GM19397 (cell line): ENCODE measurements around the gene GPR35.
"Not testable (repeated sequence)": the region's sequence is repeated elsewhere in the genome, so short reads cannot be mapped to it uniquely, and the experiment has no call there.

Experiments
- ATAC-seq: cut with Tn5 transposase; IDR thresholded peaks from one replicate; pipeline ENCODE4 v1.9.1; 2021; ENCODE audit warnings: mild to moderate bottlenecking, moderate library complexity; ENCODE audit not compliant: unreplicated experiment

Gene GPR35

DNA sequence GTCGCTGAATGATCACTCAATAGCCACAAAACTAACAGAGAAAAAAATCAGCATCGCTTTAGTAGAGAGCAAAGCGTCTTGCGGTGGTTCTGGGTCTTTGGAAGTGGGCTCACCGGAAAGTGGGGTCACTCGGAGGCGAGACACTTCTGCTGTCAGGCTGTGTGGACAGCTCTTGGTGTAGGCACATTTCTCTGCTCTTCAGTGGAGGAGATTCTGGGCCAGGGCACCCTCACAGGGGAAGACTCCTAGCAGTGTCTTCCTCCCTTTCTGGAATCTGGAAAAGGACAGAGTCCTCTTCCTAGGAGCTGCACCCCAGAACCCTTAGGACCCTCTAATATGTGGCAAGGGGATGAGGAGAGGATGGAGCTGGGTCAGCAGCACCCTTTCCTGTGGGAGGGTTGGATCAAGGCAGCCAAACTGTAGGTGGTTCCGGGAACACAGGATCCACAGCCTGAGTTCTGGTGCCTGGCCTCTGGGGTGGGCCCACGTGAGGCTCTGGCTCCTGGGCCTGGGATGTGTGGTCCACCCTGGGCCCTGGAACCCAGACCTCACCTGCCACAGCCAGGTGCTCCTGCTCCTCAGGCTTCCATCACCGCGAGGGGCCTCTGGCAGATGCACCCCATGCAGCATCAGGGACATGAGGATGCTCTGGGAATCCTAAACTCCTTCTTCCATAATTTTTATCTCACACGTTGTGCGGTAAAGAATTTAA, 25.1 kb downstream of the GPR35 start:
- ATAC-seq = no peak

DNA sequence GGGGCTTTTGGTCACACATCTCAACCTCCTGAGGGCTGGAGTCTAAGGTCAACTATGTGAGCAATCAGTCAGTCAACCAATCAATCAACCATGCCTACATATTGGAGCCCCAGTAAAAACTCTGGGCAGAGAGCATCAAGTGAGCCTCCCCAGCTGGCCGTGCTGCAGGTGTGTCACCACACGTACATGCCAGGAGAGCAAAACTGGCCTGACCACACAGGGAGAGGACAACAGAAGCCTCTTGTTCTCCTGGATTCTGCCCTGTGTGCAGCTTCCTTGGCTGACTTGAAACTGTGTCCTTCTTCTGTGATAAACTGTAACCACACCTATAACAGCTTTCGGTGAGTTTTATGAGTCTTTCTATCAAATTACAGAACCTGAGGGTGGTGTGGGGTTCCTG, 25.9 kb downstream of the GPR35 start:
- ATAC-seq = no peak

DNA sequence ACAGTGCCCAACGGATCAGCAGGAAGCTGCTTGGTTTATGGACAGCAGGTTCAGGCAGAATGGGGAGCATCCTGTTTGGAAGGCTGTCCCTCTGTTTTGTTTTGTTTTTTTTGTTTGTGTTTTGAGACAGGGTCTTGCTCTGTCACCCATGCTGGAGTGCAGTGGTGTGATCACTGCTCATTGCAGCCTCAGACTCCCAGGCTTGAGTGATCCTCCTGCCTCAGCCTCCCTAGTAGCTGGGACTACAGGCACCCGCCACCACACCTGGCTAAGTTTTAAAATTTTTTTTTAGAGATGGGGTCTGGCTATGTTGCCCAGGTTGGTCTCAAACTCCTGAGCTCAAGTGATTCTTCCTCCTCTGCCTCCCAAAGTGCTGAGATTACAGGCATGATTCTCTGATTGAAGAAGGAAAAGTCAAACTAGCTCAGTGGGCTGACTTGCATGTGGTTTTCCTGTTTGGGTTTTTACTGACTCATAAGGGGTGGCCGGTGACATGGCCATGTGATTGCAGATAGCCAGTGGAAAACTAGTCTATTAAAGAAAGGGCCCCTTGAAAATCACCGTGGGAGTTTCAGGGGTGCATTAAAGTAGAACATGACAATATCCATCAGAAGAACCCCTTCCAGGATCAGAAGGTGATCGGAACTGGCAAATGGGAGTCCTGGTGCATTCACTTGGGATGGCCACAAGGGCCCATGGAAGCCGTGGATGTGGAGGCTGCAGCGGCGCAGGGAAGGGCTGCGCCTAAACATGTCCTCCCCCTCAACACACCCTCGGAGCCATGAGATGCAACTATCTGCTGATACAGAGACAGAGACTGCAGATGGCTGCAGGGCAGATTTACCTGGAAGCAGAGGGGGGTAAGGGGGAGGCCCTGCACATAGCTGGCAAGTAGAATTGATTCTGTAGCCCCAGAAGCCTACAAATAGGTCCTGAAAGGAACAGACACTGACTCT, 30.9 kb downstream of the GPR35 start:
- no peak for ATAC-seq

DNA sequence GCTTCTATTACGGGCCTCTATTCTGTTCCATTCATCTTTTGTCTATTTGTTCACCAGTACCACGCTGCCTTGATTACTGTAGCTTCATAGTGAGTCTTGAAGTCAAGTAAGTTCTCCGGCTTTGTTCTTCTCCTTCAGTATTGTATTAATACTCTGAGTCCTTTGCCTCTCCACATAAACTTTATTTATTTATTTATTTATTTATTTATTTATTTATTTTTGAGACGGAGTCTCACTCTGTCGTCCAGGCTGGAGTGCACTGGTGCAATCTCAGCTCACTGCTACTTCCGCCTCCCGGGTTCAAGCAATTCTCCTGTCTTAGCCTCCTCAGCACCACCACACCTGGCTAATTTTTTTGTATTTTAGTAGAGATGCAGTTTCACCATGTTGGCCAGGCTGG, 34.6 kb downstream of the GPR35 start:
- not testable (repeated sequence) for ATAC-seq

DNA sequence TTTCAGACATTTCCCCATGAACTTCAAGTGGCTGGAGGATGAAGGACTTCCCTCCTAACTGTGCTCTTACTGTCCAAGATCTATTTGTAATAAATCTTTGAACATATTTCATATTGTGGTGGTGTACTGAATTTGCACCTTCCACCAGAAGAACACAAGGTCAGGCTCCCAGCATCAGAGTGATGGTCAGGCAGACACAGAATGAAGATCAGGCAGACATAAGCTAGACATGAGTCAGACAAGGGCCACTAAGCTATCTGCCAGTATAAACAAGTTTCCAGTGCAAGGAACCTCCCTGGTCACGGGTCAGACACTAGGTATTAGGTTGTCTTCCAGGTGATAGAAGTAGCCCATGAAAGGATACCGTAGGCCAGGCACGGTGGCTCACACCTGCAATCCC, 37.4 kb downstream of the GPR35 start:
- no peak for ATAC-seq

DNA sequence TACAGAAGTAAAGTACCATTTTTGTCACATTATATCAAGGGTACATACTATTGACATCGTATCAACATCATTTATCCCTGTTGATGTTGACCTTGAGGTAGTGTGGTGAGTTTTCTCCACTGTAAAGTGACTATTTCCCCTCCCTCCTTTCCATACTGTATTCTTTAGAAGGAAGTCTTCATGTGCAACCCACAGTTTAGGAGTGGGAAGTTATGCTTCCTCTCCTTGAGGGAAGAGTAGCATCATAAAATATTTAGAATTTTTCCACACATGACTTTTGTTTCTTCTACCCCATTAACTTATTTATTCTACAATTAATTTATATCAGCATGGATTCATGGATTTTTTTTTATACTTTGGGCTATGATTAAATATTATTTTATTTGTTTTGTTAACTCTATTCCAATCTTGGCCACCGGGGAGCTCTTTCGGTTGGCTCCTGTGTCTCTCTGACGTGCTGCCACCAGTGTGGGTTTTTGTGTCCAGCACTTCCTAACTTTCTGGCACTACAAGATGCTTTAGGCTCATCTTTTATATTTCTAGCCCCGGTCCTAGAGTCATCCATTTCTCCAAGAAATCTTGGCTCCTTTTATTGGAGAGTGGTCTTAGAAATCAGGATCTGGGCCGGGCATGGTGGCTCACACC, 38.4 kb downstream of the GPR35 start:
- ATAC-seq = no peak

DNA sequence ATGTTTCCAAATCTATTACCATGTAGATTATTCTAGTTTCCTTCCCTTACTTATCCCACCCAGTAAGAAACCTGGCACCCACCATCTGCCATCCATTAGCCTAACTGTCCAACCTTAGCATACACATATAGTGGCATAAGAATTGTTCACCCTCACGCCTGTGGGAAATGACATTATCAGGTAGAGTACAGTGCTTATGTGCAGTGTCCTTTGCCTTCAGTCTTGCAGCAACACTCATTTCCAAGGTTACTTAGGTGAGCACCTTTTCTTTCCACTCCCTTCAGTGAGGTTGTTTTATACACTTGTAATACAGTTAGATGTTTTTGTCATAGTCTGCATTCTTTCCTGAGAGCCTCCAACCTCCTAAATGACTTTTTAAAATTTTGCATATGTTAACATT, 39.3 kb downstream of the GPR35 start:
- no peak for ATAC-seq

DNA sequence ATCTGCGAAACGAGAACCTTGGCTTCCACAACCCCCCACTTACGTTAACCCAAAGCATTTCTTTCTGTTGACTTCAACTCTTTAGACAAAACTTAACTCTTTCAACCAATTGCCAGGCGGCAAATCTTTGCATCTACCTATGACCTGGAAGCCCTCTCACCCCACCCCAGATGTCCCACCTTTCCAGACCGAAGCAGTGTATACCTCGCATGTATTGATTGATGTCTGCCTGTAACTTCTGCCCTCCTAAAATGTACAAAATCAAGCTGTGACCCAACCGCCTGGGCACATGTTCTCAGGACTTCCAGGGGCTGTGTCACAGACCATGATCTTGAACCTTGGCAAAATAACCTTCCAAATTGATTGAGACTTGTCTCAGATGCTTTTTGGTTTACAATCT, 45.1 kb downstream of the GPR35 start:
- ATAC-seq = no peak

DNA sequence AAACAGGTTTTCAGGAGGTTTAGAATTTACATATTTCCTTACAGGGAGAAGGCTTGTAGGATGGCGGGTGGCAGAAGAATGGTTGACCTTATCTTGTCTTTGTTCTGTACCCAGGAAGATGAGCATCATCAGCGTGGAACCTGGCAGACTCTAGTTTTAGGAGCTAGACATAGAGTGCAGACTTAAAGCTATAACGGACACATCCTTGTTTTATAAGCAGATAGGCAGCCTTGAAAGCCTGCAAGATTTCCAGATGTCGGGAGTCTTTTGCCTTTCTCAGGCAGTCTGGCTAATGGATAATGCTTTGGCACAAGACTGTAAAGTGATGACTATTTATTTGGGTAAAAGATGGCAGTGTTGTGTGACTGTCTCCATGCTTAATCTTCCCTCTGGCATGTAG, 45.7 kb downstream of the GPR35 start:
- ATAC-seq = no peak

DNA sequence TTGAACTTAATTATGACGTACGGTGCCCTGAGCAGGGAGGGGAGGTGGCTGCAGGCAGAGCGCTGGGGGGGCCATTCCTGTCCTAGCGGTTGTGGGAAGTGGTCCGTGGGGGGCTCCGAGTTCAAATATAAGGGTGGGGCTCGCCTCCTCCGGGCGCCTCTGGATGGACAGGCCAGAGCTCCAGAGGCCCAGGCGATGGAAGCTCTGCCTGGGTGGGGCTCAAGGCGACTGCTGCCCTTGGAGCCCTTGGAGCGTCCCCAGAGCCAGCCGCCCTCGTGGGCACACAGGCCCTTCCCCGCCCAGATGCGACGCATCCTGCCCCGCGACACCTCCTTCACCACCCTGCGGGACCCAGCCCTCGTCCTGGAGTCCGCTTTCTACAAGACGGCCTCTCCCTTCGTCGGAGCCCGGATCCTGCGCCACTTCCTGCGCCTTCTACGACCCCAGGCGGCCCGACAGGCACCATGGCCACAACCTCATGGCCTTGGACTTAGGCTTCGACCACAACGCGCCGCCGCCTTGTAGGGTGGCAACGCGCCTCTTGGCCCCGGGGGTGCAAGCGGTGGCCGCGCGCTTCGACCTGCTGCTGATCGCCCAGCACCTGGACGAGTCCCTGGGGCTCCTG, 46.9 kb downstream of the GPR35 start:
- no peak for ATAC-seq

DNA sequence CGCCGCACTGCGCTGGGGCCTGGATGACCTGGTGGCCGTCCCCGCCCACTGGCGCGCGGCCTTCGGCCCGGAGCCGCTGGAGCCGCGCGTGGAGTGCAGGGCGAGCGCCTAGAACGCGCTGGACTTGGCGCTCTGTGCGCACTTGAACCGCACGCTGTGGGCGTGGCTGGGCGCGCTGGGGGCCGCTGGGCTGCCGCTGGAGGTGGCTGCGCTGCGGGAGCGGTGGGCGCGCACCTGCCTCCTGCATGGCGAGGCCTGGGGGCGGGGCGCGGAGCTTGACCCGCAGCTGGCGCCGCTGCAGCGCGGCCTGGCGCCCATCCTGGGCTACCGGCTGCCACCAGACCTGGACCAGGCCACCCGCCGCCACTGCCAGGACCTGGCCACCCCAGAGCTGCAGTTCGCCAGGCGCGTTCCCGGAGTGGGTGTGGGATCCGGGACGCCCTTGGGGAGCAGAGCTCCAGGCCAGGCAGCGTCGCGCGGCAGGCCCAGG, 47.5 kb downstream of the GPR35 start:
- no peak for ATAC-seq

DNA sequence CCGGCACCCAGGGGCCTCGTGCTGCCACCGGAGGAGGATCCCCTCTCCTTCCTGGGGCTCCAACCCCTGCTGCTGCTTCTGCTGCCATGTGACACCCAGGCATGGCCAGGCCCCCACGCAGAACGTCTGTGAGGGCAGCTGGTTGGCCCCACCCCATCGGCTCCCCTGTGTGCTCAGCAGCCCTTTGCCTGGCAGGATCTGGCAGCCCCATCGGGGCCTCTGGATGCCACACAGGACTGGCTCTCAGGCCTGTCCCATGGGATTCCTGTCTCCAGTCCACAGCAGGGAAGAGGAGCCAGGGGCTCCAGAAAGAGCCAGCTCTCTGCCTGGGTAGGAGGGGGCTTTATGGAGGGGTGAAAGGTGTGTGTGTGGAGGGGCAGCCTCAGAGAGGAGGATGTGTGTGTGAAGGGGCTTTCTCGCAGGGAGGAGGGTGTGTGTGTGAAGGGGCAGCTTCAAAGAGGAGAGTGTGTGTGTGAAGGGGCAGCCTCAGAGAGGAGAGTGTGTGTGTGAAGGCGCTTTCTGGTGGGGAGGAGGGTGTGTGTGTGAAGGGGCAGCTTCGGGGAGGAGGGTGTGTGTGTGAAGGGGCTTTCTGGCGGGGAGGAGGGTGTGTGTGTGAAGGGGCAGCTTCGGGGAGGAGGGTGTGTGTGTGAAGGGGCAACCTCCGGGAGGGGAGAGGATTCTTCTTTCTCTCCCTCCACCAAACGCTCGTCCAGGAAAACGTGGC, 49.3 kb downstream of the GPR35 start:
- not testable (repeated sequence) for ATAC-seq

DNA sequence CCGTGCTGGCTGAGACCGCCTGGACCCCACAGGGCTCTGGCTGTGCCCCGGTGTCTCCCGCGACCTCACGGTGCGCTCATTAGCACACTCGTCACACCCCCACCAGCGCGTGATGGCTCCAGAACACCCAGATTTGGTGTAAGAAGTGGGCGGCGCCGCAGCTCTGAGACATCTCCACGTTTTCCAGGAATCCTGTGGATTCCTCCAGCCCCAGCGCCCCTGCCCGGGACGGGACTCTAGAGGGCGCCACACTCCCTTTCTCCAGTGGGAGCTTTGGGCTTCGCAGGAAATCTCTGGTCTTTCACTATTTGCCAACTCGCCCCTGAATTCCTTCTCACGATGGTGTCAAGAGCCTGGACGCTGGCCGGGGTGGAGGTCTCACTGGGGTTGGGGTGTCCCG, 50.1 kb downstream of the GPR35 start:
- not testable (repeated sequence) for ATAC-seq

DNA sequence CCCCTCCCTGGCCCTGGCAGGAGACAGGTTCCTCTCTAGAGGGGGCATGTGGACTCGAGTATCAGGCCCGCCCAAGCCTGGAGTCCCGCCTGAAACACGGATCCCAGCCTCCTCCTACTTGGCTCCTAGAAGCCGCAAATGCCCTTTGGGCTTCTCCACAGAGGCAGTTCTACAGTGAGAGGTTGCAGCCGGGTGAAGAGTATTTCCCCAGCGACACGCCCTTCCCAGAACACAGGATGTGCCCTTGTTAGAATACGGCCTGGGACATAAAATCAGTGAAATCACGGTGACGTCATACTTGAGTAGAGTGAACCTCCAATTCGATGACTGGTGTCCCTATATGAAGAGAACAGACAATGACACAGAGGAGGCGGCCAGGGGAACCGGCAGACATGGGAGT, 52.8 kb downstream of the GPR35 start:
- ATAC-seq = not testable (repeated sequence)

DNA sequence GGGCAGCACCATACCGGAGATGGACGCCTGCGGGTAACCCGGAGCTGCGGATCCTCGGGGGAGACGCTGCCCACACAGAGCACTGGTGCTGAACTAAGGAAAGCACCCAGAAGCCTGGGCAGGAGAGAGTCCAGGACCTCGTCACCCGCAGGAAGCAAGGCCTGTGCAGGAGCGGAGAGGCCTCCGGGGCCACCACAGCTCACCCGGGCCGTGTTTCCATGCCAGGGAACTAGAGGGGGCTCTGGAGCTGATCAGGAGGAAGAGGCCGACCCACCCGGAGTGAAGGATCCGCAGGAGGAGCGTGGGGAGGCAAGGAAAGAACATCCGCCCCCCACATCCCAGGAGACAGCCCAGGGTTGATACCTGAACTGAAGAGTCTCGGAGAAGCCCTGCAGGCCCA, 53.6 kb downstream of the GPR35 start:
- ATAC-seq = not testable (repeated sequence)

DNA sequence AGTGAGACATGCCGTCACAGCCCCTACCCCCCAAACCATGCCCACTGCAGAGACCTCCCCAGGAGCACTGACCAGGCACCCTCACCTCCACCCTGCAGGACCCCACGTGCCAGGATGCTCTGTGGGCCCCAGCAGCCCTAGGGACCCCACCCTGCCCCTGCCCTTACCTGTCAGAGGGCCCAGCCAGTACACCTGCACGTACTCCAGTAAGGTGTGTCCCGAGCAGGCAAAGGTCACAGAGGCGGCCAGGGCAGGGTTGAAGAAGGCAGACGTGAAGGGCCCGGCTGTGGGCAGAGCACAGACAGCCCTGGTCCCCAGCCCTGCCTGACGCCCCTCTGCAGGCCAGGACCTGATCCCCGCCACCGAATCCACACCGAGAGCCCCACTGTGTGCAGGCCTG, 54.9 kb downstream of the GPR35 start:
- not testable (repeated sequence) for ATAC-seq
